DND-41 (cell line): ENCODE measurements around the gene LPCAT2.

ENCODE experiments used
- EZH2 ChIP-seq: IDR thresholded peaks from 3 replicates; pipeline ENCODE4 v1.6.1; 2012; ENCODE audit warnings: borderline replicate concordance, low read depth, mild to moderate bottlenecking, moderate library complexity, low read length, inconsistent platforms; ENCODE audit not compliant: severe bottlenecking
- TF ChIP-seq, protein P1 (sequence below): IDR thresholded peaks from 2 replicates; pipeline ENCODE4 v1.5.1; 2012; ENCODE audit warnings: borderline replicate concordance, low read length, moderate library complexity, mild to moderate bottlenecking; ENCODE audit not compliant: poor library complexity, severe bottlenecking; ENCODE audit errors: extremely low read depth

DNA sequence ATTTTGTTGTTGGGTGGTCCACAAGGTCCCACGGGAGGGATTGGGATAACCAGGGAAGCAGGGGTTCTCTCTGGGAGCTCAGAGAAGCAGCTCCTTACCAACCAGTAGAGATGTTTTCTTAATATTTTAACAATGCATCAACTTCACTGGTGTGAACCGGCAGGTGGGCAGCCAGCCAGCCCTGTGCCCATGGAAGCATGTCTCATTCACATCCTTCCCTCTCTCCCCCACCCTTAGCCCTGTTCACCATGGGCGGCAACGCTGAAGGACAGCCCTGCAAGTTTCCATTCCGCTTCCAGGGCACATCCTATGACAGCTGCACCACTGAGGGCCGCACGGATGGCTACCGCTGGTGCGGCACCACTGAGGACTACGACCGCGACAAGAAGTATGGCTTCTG, 20.6 kb upstream of the LPCAT2 start:
- TF ChIP-seq, protein P1, sequence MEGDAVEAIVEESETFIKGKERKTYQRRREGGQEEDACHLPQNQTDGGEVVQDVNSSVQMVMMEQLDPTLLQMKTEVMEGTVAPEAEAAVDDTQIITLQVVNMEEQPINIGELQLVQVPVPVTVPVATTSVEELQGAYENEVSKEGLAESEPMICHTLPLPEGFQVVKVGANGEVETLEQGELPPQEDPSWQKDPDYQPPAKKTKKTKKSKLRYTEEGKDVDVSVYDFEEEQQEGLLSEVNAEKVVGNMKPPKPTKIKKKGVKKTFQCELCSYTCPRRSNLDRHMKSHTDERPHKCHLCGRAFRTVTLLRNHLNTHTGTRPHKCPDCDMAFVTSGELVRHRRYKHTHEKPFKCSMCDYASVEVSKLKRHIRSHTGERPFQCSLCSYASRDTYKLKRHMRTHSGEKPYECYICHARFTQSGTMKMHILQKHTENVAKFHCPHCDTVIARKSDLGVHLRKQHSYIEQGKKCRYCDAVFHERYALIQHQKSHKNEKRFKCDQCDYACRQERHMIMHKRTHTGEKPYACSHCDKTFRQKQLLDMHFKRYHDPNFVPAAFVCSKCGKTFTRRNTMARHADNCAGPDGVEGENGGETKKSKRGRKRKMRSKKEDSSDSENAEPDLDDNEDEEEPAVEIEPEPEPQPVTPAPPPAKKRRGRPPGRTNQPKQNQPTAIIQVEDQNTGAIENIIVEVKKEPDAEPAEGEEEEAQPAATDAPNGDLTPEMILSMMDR: no peak
- TF ChIP-seq EZH2: no peak
